ENCODE data around the gene SPATA31A3.
"Not testable (repeated sequence)": the region's sequence is repeated elsewhere in the genome, so short reads cannot be mapped to it uniquely, and the experiment has no call there.

SPATA31A3 gene

GRCh38 chr9:66992450-66992849 is at the start of gene SPATA31A3:
TSS of gene SPATA31A3 (minus strand) at chr9:66992550. CDS start at chr9:66992521, 29 bp downstream.
- not testable (repeated sequence) for H3K36me3 Mint-ChIP-seq (ENCODE audit: low read depth)

GRCh38 chr9:66952576-66952975 is 39.8 kb downstream of the SPATA31A3 start:
- H3K36me3 Mint-ChIP-seq (ENCODE audit: low read depth); H3K27ac Mint-ChIP-seq; H3K4me1 Mint-ChIP-seq; DNase-seq; H3K4me3 Mint-ChIP-seq; H3K27me3 Mint-ChIP-seq (ENCODE audit: low read depth, poor library complexity); H3K9me3 Mint-ChIP-seq: not testable (repeated sequence)

More at GRCh38 chr9:66992450-66992849, at the start of gene SPATA31A3:
- H3K27ac Mint-ChIP-seq; H3K9me3 Mint-ChIP-seq; H3K27me3 Mint-ChIP-seq (ENCODE audit: low read depth, poor library complexity); H3K4me1 Mint-ChIP-seq; DNase-seq; H3K4me3 Mint-ChIP-seq: not testable (repeated sequence)

- not testable (repeated sequence) for H3K4me3 Mint-ChIP-seq; H3K4me1 Mint-ChIP-seq; H3K9me3 Mint-ChIP-seq; H3K36me3 Mint-ChIP-seq (ENCODE audit: low read depth); H3K27me3 Mint-ChIP-seq (ENCODE audit: low read depth, poor library complexity); H3K27ac Mint-ChIP-seq; DNase-seq
Measured at GRCh38 chr9:66942400-66943155, 49.8 kb downstream of the SPATA31A3 start.

GRCh38 chr9:66939878-66940830 is 52.2 kb downstream of the SPATA31A3 start:
- H3K9me3 Mint-ChIP-seq; H3K27me3 Mint-ChIP-seq (ENCODE audit: low read depth, poor library complexity); H3K4me1 Mint-ChIP-seq; H3K4me3 Mint-ChIP-seq; DNase-seq; H3K36me3 Mint-ChIP-seq (ENCODE audit: low read depth); H3K27ac Mint-ChIP-seq: not testable (repeated sequence)

- H3K4me1 Mint-ChIP-seq; H3K27ac Mint-ChIP-seq; H3K27me3 Mint-ChIP-seq (ENCODE audit: low read depth, poor library complexity); H3K4me3 Mint-ChIP-seq; H3K36me3 Mint-ChIP-seq (ENCODE audit: low read depth); H3K9me3 Mint-ChIP-seq; DNase-seq: not testable (repeated sequence)
Measured at GRCh38 chr9:66938322-66938721, 54.0 kb downstream of the SPATA31A3 start.

- not testable (repeated sequence) for H3K36me3 Mint-ChIP-seq (ENCODE audit: low read depth); H3K9me3 Mint-ChIP-seq; H3K27ac Mint-ChIP-seq; H3K27me3 Mint-ChIP-seq (ENCODE audit: low read depth, poor library complexity); DNase-seq; H3K4me3 Mint-ChIP-seq; H3K4me1 Mint-ChIP-seq
Measured at GRCh38 chr9:66937662-66938061, 54.7 kb downstream of the SPATA31A3 start.

Measured in nephron progenitor cell (in vitro differentiated cells).